GM12875 (cell line): ENCODE results near the gene CENPS.

Source experiments
- H3K4me3 ChIP-seq: one replicate; pipeline ENCODE4 v1.5.1; 2011; ENCODE audit warnings: low read depth, low read length, control low read depth
- CTCF ChIP-seq: IDR thresholded peaks from 2 replicates; pipeline ENCODE4 v1.5.1; 2011; ENCODE audit warnings: low read depth, mild to moderate bottlenecking, control low read depth, inconsistent platforms, low read length, moderate library complexity, borderline replicate concordance; ENCODE audit not compliant: insufficient read depth

CENPS gene

GRCh38 chr1:10430216-10431069, at the start of gene CENPS:
CENPS (plus strand) TSS chr1:10430433; CDS start chr1:10430518, 85 bp downstream.
- H3K4me3 ChIP-seq = peak within 1 kb of the TSS; percentile 90
- peak; percentile 99 for TF ChIP-seq CTCF

GRCh38 chr1:10380594-10381275, 49.5 kb upstream of the CENPS start:
- no peak for TF ChIP-seq CTCF
- H3K4me3 ChIP-seq = no peak overlapping the region

- TF ChIP-seq CTCF = no peak
- H3K4me3 ChIP-seq = no peak overlapping the region
Measured at GRCh38 chr1:10383630-10384029, 46.6 kb upstream of the CENPS start.

GRCh38 chr1:10384219-10384618, 46.0 kb upstream of the CENPS start:
- TF ChIP-seq CTCF = no peak
- no peak overlapping the region for H3K4me3 ChIP-seq

GRCh38 chr1:10386761-10387676, 43.2 kb upstream of the CENPS start:
- no peak for TF ChIP-seq CTCF
- no peak overlapping the region for H3K4me3 ChIP-seq

- H3K4me3 ChIP-seq = no peak overlapping the region
- TF ChIP-seq CTCF = no peak
Measured at GRCh38 chr1:10387677-10388386, 42.4 kb upstream of the CENPS start.
